ACHN (cell line): ENCODE results near the gene SUGT1.
"Not testable (repeated sequence)": the region's sequence is repeated elsewhere in the genome, so short reads cannot be mapped to it uniquely, and the experiment has no call there.

ENCODE experiments used
- DNase-seq: peaks from one replicate; pipeline ENCODE4 v3.0.0-alpha.2; 2015
- in situ Hi-C: cut with HindIII; loops from 2 replicates; pipeline ENCODE4 v1.10.0; 2017; ENCODE audit warnings: low sequenced_read_pairs, low pct_ligation_motif_present, low pct_unique_long_range_greater_than_20kb

Gene SUGT1

GRCh38 chr13:52652196-52652979, at the start of gene SUGT1:
TSS of gene SUGT1 (plus strand) at chr13:52652836. CDS start at chr13:52652921, 85 bp downstream.
- peak; percentile 94 for DNase-seq
- in situ Hi-C loops: no loop called here

- in situ Hi-C loops, DNase-seq: not testable (repeated sequence)
Measured at GRCh38 chr13:52603316-52603715, 49.3 kb upstream of the SUGT1 start.

GRCh38 chr13:52606126-52606525, 46.5 kb upstream of the SUGT1 start:
- in situ Hi-C loops, DNase-seq: not testable (repeated sequence)

DNA sequence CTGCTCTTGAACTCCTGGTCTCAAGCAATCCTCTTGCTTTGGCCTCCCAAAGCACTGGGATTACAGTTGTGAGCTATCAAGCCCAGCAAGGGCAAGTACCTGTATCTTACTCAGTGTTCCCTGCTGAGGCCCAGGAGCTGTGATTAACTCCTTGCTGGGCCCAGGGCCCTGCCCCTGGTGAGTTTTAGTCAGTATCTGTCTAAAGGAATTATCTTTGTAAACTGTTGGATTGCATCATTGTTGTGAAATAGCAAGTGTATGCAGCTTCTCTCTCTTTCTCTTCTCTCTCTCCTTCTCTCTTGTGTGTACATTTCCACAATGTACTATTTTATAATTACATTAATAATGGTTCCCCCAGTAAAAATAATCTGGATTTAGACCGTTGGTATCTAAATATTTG, 45.8 kb upstream of the SUGT1 start:
- DNase-seq, in situ Hi-C loops: not testable (repeated sequence)

DNA sequence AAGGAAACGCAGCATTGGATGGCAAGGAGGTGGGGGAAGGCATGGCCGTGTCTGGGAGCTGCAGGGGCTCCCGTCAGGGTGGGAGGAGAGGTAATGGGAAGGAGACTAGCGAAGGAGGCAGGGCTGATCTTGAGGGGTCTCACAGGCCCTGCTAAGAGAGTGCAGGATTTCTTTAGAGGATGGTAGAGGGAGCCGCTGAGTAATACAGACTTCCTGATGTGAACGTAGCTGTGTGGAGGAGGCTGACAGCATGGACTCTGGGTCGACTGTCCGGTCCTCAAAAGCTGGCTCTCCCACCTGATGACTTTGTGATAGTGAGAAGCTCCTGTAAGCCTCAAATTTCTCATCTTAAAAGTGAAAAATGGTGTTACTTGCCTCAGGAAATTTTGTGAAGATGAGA, 44.5 kb upstream of the SUGT1 start:
- in situ Hi-C loops: not testable (repeated sequence)

DNA sequence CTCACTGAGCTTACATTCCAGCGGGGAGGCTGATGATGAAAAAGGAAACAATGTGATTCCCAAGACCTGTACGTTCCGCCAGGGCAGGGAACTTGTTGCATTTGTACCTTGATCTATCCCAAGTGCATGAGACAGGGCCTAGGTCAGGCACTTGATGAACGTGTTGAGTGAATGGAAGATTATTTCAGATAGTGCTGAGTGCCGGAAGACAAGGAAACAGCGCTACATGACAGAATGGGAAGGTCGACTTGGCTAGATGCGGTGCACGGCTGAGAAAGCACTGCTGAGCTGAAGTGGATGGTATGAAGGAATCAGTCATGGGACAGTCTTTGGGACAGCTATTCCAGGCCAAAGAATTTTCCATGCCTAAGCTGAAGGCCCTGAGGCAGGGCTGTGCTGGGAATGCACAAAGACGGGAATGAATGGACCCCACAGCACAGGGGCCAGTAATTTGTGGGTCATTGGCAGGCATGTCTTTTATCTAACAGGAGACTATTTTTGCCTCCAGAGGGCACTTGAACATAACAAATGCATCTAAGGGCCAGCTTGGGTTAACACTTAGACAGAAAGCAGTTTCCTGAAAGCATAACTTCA, 43.5 kb upstream of the SUGT1 start:
- in situ Hi-C loops: not testable (repeated sequence)

More for the DNA sequence above, 44.5 kb upstream of the SUGT1 start:
- DNase-seq: not testable (repeated sequence)

GRCh38 chr13:52610158-52610557, 42.5 kb upstream of the SUGT1 start:
- in situ Hi-C loops, DNase-seq: not testable (repeated sequence)

More for the DNA sequence above, 43.5 kb upstream of the SUGT1 start:
- DNase-seq: peak; percentile 55

DNA sequence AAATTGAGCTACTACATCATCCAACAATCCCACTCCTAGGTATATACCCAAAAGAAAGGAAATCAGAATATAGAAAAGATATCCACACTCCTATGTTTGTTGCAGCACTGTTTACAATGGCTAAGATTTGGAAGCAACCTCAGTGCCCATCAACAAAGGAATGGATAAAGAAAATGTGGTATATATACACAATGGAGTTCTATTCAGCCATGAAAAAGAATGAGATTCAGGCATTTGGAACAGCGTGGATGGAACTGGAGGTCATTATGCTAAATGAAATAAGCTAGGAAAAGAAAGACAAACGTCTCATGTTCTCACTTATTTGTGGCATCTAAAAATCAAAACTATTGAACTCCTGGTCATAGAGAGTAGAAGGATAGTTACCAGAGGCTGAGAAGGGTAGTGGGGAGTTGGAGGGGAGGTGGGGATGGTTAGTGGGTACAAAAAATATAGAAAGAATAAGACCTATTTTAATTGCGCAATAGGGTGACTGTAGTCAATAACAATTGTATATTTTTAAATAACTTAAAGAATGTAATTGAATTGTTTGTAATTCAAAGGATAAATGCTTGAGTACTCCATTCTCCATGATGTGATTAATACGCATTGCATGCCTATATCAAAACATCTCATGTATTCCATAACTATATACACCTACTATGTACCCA, 37.4 kb upstream of the SUGT1 start:
- in situ Hi-C loops: no loop called here

GRCh38 chr13:52615812-52616211, 36.8 kb upstream of the SUGT1 start:
- DNase-seq: no peak
- in situ Hi-C loops: no loop called here

More for the DNA sequence above, 37.4 kb upstream of the SUGT1 start:
- DNase-seq: no peak

GRCh38 chr13:52617070-52618060, 35.3 kb upstream of the SUGT1 start:
- DNase-seq: peak; percentile 84
- in situ Hi-C loops: no loop called here

DNA sequence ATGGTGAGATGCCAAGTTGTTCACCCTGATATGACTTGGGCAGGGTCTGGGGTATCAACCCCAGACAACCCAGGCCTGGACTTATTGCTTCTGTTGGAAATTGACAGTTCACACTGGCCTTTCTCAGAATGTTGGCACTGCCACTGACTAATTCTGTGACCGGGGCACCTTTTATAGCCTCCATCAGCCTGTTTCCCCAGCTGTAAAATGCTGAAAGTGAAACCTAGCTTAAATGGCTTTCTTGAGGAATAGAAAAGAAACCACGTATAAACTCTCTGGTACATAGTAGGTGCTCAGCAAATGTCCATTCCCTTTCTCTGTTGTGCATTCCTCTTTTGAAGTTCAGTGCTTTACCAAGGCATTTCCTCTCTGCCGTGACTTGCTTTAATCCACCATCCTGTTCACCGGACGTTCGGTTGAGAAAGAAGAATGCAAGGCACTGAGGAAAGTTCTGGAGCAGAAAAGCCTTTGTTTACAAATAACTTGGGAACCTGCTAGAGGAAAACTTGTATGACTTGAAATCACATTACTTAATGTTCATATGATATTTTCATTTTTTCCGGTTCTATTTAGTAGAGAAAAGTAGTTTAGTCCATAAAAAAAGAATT, 21.4 kb upstream of the SUGT1 start:
- in situ Hi-C loops: not testable (repeated sequence)
- peak; percentile 52 for DNase-seq

GRCh38 chr13:52638666-52639328, 13.8 kb upstream of the SUGT1 start:
- no peak for DNase-seq
- in situ Hi-C loops: no loop called here

GRCh38 chr13:52642131-52642530, 10.5 kb upstream of the SUGT1 start, which contains the start of gene HNRNPA1L2:
TSS of gene HNRNPA1L2 (plus strand) at chr13:52642431. CDS start at chr13:52642493, 62 bp downstream.
- in situ Hi-C loops: no loop called here
- DNase-seq: no peak

DNA sequence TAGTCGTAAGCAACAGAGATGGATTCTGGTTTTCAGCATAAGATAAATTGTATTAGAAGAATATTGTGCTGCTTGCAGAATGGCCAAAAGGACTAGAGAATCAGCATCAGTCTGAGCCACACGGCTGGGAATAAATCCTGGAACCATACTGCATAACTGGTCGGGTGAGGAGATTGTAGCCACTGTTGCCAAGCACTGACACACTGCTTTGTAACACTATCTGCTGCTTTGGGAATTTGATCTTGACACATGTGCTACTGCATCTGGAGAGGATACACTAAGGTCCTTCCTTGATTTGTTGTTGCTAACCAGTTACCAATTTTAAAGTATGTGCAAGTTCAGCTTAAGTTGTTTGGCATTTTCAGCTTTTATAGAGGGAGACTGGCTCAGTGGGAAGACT, 8.5 kb upstream of the SUGT1 start:
- DNase-seq: no peak
- in situ Hi-C loops: no loop called here

DNA sequence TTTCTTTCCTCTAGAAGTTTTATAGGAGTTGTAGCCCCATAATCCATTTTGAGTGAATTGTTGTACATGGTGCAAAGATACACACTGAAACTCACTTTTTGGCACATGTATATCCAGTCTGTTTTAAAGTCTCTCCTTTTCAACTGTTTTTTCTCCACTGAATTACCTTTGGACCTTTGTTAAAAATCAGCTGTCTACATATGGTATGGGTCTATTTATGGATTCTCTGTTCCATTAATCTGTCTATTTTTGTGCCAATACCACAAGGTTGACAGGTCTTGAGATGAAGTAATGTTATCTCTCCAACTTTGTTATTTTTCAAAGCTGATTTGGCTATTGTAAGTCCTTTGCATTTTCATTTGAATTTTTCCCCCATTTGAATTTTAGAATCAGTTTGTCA, 5.7 kb upstream of the SUGT1 start:
- in situ Hi-C loops: no loop called here
- no peak for DNase-seq

DNA sequence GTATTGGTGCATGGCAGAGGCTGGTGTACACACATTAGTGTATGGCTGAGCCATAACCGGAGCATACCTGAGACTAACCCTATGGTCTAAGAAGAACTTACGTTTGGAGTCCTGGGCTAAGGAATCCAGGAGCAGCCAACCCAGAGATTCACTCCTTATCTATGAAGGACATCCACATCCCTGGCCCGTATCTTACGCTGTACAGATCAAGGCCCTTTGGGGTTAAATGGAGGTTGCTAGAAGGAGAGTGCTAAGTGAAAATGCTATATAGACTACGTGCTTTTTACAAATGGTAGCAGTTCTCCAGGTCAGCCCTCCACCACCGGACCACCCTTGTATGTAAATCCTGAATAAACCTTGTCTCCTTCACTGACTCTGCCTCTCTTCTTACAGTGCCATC, 1.9 kb upstream of the SUGT1 start:
- no peak for DNase-seq
- in situ Hi-C loops: no loop called here

- in situ Hi-C loops: no loop called here
- DNase-seq: no peak
Measured at GRCh38 chr13:52651897-52652195, 790 bp upstream of the SUGT1 start.

DNA sequence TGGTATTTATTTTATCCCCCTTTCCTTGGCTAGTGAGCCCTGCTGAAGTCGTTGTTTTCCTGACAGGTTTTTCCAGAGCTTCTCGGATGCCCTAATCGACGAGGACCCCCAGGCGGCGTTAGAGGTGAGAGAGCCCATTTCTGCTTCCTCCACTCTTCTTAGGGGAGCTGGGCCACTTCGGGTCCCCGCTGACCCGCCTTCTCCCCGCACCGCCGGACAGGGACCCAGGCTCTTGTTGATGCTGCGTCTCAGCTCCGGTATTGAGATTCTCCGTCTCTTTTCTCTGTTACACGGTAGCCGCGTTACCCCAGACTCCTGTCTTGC, 306 bp downstream of the SUGT1 start:
- in situ Hi-C loops: no loop called here
- no peak for DNase-seq
